K562 (cell line): ENCODE data around the gene NUP85. TPM values are rescaled to one million over a fixed set of nuclear protein-coding genes. Genes with fewer than 3 reads are reported as not detected.
A peak's percentile ranks its signal among the peaks of the same experiment; 100 is the strongest.

Experiments
- ATAC-seq: fragments of 200-7000 bp; cut with Tn5 transposase; 3 replicates; pipeline ENCODE4 v1.9.1; 2020; ENCODE audit warnings: moderate library complexity
- BruUV-seq: library from RNA; stranded (reverse); fragments of 400-500 nt; replicated peaks from 2 replicates; lab custom pipeline; 2021; lab: Mats Ljungman, UMichigan
- CTCF ChIA-PET: fragments of 300-600 bp; formaldehyde crosslinking; extraction: SDS; loops from one replicate; lab custom pipeline; 2021; ENCODE audit warnings: low intra/inter-chr PET ratio; lab: Yijun Ruan, JAX
- POLR2A ChIA-PET: fragments of 300-600, 350-650 bp; sonication (Branson Sonifier 250); formaldehyde crosslinking; extraction: SDS; loops from one replicate; lab custom pipeline; 2021; ENCODE audit warnings: antibody characterized with exemption, inconsistent platforms; lab: Yijun Ruan, JAX
- DNase-seq, 4 experiments: peaks; one replicate each; pipeline versions ENCODE4 v3.0.0 to v3.0.0-alpha.2; 2011 to 2018; ENCODE audit warnings: low spot score in 3 of 4, mixed read lengths in 3 of 4; ENCODE audit errors: extremely low read depth in 1 of 4
- FAIRE-seq: peaks from 2 replicates; lab custom pipeline; 2011; peaks lifted over from hg19 to GRCh38; lab: Jason Lieb, UNC
- H2AFZ ChIP-seq: 2 replicates; pipeline ENCODE4 v1.6.0; 2011; ENCODE audit warnings: low read depth, low read length, control low read depth, inconsistent platforms
- H3K27ac ChIP-seq: fragments of 200-600 bp; 3 replicates; pipeline ENCODE4 v1.8.0; 2011; ENCODE audit warnings: low read depth, mild to moderate bottlenecking, control low read depth, inconsistent platforms, low read length, moderate library complexity, mixed read lengths; ENCODE audit errors: extremely low read depth
- H3K27me3 ChIP-seq, 2 experiments: fragments of 300-600 bp in 1 of 2; 2 replicates in 1 of 2; 3 replicates in 1 of 2; pipeline versions ENCODE4 v1.6.0 to v1.8.0; 2011; ENCODE audit warnings: inconsistent platforms in 2 of 2, low read length in 2 of 2, mild to moderate bottlenecking in 1 of 2, mixed read lengths in 1 of 2, moderate library complexity in 1 of 2; ENCODE audit not compliant: control insufficient read depth in 2 of 2, insufficient read depth in 2 of 2
- H3K36me3 ChIP-seq: fragments of 300-600 bp; 3 replicates; pipeline ENCODE4 v1.8.0; 2011; ENCODE audit warnings: mild to moderate bottlenecking, low read length, inconsistent platforms; ENCODE audit not compliant: control insufficient read depth, insufficient read depth
- H3K4me1 ChIP-seq, 2 experiments: fragments of 200-600 bp in 1 of 2; replicated peaks in 1 of 2; 2 replicates in 1 of 2; 3 replicates in 1 of 2; pipeline versions ENCODE4 v1.5.1 to v1.8.0; 2011; ENCODE audit warnings: inconsistent platforms in 2 of 2, low read length in 2 of 2, mild to moderate bottlenecking in 1 of 2, mixed read lengths in 1 of 2, moderate library complexity in 1 of 2; ENCODE audit not compliant: control insufficient read depth in 2 of 2, insufficient read depth in 2 of 2
- H3K4me2 ChIP-seq: 2 replicates; pipeline ENCODE4 v1.6.1; 2011; ENCODE audit warnings: low read length, control low read depth, inconsistent platforms, mixed read lengths; ENCODE audit not compliant: insufficient read depth
- H3K4me3 ChIP-seq: fragments of 200-600 bp; sonication (generic), shearing (Covaris generic); 2 replicates; pipeline ENCODE4 v1.5.1; 2016; ENCODE audit warnings: control low read depth, inconsistent platforms
- H3K79me2 ChIP-seq: fragments of 200-600 bp; 3 replicates; pipeline ENCODE4 v1.8.0; 2011; ENCODE audit warnings: low read length, inconsistent platforms; ENCODE audit not compliant: control insufficient read depth, insufficient read depth
- H3K9ac ChIP-seq, 2 experiments: 2 replicates each; pipeline versions ENCODE4 v1.6.0 to v1.6.1; 2011; ENCODE audit warnings: low read depth in 2 of 2, low read length in 2 of 2, control low read depth in 1 of 2, inconsistent platforms in 1 of 2, mild to moderate bottlenecking in 1 of 2, mixed read lengths in 1 of 2; ENCODE audit not compliant: insufficient read depth in 1 of 2
- H3K9me1 ChIP-seq: one replicate; pipeline ENCODE4 v1.6.0; 2011; ENCODE audit warnings: inconsistent platforms, mild to moderate bottlenecking, low read length, moderate library complexity; ENCODE audit not compliant: control insufficient read depth, insufficient read depth
- H3K9me3 ChIP-seq: replicated peaks from 2 replicates; pipeline ENCODE4 v1.5.1; 2011; ENCODE audit warnings: low read depth, low read length, inconsistent platforms; ENCODE audit not compliant: control insufficient read depth, insufficient read depth
- H4K20me1 ChIP-seq: replicated peaks from 2 replicates; pipeline ENCODE4 v1.6.1; 2011; ENCODE audit warnings: low read length, inconsistent platforms, mixed read lengths; ENCODE audit not compliant: control insufficient read depth, insufficient read depth
- CEBPZ ChIP-seq: fragments of 150-350 bp; IDR thresholded peaks from 2 replicates; pipeline ENCODE4 v1.6.1; 2014; ENCODE audit warnings: low read depth, mild to moderate bottlenecking, low read length, borderline replicate concordance
- GTF2B ChIP-seq: IDR thresholded peaks from 2 replicates; pipeline ENCODE4 v1.6.1; 2011; ENCODE audit not compliant: insufficient read length; ENCODE audit errors: extremely low read depth
- GTF2E2 ChIP-seq: fragments of 200-800 bp; sonication (Bioruptor generic); IDR thresholded peaks from 2 replicates; pipeline ENCODE4 v1.6.1; 2016; ENCODE audit warnings: missing genetic modification characterization, missing compliant biosample characterization
- HSF4 ChIP-seq: fragments of 250-450 bp; sonication (Bioruptor Pico); IDR thresholded peaks from 2 replicates; pipeline ENCODE4 v2.1.2; 2022; ENCODE audit warnings: mild to moderate bottlenecking, moderate library complexity, borderline replicate concordance
- LEF1 ChIP-seq: fragments of 450-650 bp; IDR thresholded peaks from 2 replicates; pipeline ENCODE4 v1.6.1; 2016; ENCODE audit warnings: mild to moderate bottlenecking
- MAFG ChIP-seq: fragments of 450-650 bp; conservative IDR thresholded peaks from 2 replicates; pipeline ENCODE4 v1.6.1; 2016; ENCODE audit warnings: missing genetic modification characterization, missing compliant biosample characterization
- MAX ChIP-seq: sonication (generic); formaldehyde crosslinking; IDR thresholded peaks from 2 replicates; pipeline ENCODE4 v1.9.0; 2022; ENCODE audit warnings: mild to moderate bottlenecking, missing genetic modification reagents
- SMC3 ChIP-seq: conservative IDR thresholded peaks from 2 replicates; pipeline ENCODE4 v1.6.1; 2011; ENCODE audit warnings: low read depth, low read length, improper control_type of control experiment; ENCODE audit not compliant: insufficient read depth
- THAP12 ChIP-seq: fragments of 250-450 bp; sonication (Bioruptor Pico); IDR thresholded peaks from 2 replicates; pipeline ENCODE4 v1.9.0; 2021; ENCODE audit warnings: mild to moderate bottlenecking, inconsistent platforms
- ZNF740 ChIP-seq, 3 experiments: fragments of 200-800 bp in 1 of 3; sonication (Bioruptor generic) in 1 of 3; sonication (generic) in 1 of 3; formaldehyde crosslinking in 1 of 3; IDR thresholded peaks; 2 replicates each; pipeline versions ENCODE4 v1.6.1 to v1.8.0; 2016 to 2022; ENCODE audit warnings: mild to moderate bottlenecking in 2 of 3, missing compliant biosample characterization in 2 of 3, missing genetic modification characterization in 2 of 3, missing genetic modification reagents in 1 of 3
- WGBS: fragments of 100-300 bp; shearing (Covaris generic); methylation state at CpG from one replicate; pipeline ENCODE4 v1.1.6; 2016; ENCODE audit warnings: low coverage, mixed read lengths; ENCODE audit not compliant: insufficient coverage; ENCODE audit errors: missing lambda C conversion rate; 5-methylcytosine and 5-hydroxymethylcytosine counted together
- in situ Hi-C: fragments of 300-500 bp; cut with MboI; formaldehyde crosslinking; loops from 4 replicates; pipeline ENCODE4 v1.15.0; 2018; ENCODE audit warnings: inconsistent platforms, mixed read lengths
- intact Hi-C: fragments of 100-400 bp; cut with micrococcal nuclease; formaldehyde crosslinking; loops from 2 replicates; pipeline ENCODE4 v1.14.2; 2022
- polyA plus RNA-seq, 8 experiments: library from polyadenylated mRNA; depleted of rRNA in 4 of 8; stranded (reverse) in 5 of 8; unstranded in 3 of 8; fragments of >200 nt; fragmentation: Nextera tagmentation in 2 of 8; fragmentation: Illumina TruSeq in 1 of 8; extraction: Ambion mirVana in 2 of 8; extraction: Trizol in 1 of 8; gene quantifications; 2 replicates each; pipeline versions ENCODE4 v1.2.1 to v1.2.3, GENCODE V29; 2011 to 2014; ENCODE audit warnings: inconsistent platforms in 1 of 8, missing spikeins in 1 of 8
- total RNA-seq, 7 experiments: library from RNA; depleted of rRNA in 6 of 7; stranded (reverse); fragments of >200 nt in 6 of 7; fragmentation: Illumina TruSeq in 2 of 7; extraction: Trizol in 2 of 7; gene quantifications; 2 replicates each; pipeline versions ENCODE4 v1.2.1 to v1.2.3, GENCODE V29; 2011 to 2021; ENCODE audit warnings: low replicate concordance in 1 of 7

NUP85 gene
- total and polyA plus RNA-seq, 9 of the 15 experiments (the other 6 are each of a cell fraction or from before 2014, with no cell fraction given) = 50.2 to 177 (median 110) TPM

GRCh38 chr17:75267411-75268232, 62.1 kb downstream of the NUP85 start:
- Histone ChIP-seq H3K9me1 (no peaks in the 10 kb centered on the region), H2AFZ (0 out of 2 replicates have a peak overlapping the region, but pooled peaks have one; percentile 10), H3K4me2 (peak overlapping the region; percentile 58), H3K4me1 (peaks cover 29 to 55% of the 10 kb centered on the region in 2 experiments; a peak in 4 of 5 replicates), H3K36me3 (peaks cover 53% of the 10 kb centered on the region; the same call in 2 of the 3 replicates), H3K79me2 (peaks cover 39% of the 10 kb centered on the region), H3K9me3 (no peaks in the 10 kb centered on the region), H3K4me3 (no peak overlapping the region), H3K27ac (peak overlapping the region; percentile 64; the same call in 2 of the 3 replicates), H4K20me1 (no peaks in the 10 kb centered on the region), H3K27me3 (no peaks in the 10 kb centered on the region), H3K9ac (peak overlapping the region; percentile 34 to 75; a peak in 3 of 4 replicates)
- WGBS = 27% methylated on average over 14 of the region's 14 CpGs
- ATAC-seq = peak; percentile 75
- intact Hi-C loops = no loop called here
- in situ Hi-C loops = loop anchor here (10.0 kb wide), 1 partner anchor 147 kb away; no protein-coding TSS in a partner anchor
- FAIRE-seq = peak; percentile 82
- DNase-seq = peak; percentile 49 to 78 (median 63)
- ChIA-PET POLR2A (interaction anchor here (0.5 to 3.2 kb wide), 11 partner anchors 8 to 150 kb away, joined by 3 to 23 read pairs (median 5); no protein-coding TSS in a partner anchor), CTCF (interaction anchor here (0.6 to 0.8 kb wide), 3 partner anchors 96 to 304 kb away, joined by 3 read pairs; no protein-coding TSS in a partner anchor)
- BruUV-seq = no TSS peak
- TF ChIP-seq GTF2E2 (tag) (no peak), THAP12 (no peak), CEBPZ (no peak), SMC3 (0 out of 2 replicates have a peak, but pooled peaks have one; percentile 12), LEF1 (0 out of 2 replicates have a peak, but pooled peaks have one; percentile 37), MAFG (tag) (no peak), ZNF740 (CRISPR knock-in tag; IDR thresholded peaks at IDR 0.05) (peak; percentile 51; the same call in 1 of the 2 replicates), ZNF740 (tag; IDR thresholded peaks at IDR 0.05) (no peak), HSF4 (CRISPR knock-in tag) (no peak), GTF2B (no peak), MAX (peak; percentile 60)
